ENCODE measurements around the gene NDUFA8.

DNA sequence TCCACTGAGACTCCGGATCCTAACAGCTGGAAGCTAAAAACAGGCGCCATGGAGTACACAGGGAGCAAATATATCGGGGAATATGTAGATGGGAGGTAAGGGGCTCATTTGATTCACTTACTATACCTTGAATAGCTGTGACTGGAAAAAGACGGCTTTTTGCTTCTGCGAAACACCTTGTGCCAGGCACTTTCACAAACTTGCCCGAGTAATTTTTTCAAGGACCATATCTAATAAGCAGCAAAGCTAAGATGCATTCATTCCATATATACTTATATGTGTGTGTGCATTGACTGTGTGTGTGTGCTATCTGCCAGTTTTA is 307 bp upstream of the NDUFA8 start:
- TF ChIP-seq, protein P1, sequence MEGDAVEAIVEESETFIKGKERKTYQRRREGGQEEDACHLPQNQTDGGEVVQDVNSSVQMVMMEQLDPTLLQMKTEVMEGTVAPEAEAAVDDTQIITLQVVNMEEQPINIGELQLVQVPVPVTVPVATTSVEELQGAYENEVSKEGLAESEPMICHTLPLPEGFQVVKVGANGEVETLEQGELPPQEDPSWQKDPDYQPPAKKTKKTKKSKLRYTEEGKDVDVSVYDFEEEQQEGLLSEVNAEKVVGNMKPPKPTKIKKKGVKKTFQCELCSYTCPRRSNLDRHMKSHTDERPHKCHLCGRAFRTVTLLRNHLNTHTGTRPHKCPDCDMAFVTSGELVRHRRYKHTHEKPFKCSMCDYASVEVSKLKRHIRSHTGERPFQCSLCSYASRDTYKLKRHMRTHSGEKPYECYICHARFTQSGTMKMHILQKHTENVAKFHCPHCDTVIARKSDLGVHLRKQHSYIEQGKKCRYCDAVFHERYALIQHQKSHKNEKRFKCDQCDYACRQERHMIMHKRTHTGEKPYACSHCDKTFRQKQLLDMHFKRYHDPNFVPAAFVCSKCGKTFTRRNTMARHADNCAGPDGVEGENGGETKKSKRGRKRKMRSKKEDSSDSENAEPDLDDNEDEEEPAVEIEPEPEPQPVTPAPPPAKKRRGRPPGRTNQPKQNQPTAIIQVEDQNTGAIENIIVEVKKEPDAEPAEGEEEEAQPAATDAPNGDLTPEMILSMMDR (optimal IDR thresholded peaks at IDR 0.05 in 1 of 3, IDR thresholded peaks at IDR 0.05 in 1 of 3, conservative IDR thresholded peaks at IDR 0.05 in 1 of 3; ENCODE audit: extremely low read depth in 1 of 3, insufficient read depth in 2 of 3, low read length in 3 of 3), result no peak
- no peak for TF ChIP-seq EZH2 (IDR thresholded peaks at IDR 0.05; ENCODE audit: low read length)
